Spleen (tissue), 11 donors: ENCODE results near the gene PTPRZ1. TPM values are rescaled to one million over a fixed set of nuclear protein-coding genes. Genes with fewer than 3 reads are reported as not detected.

ENCODE experiments used
- DNase-seq: peaks from one replicate; pipeline ENCODE4 v3.0.0-alpha.2; 2020
- H3K27ac ChIP-seq, 8 donors: fragments of 200-600 bp; sonication (generic) in 7 of 8; 1 replicate in 4 of 8; 2 replicates in 4 of 8; pipeline versions ENCODE4 v1.5.0 to v1.8.0; 2016 to 2021; ENCODE audit warnings: inconsistent platforms in 4 of 8, mild to moderate bottlenecking in 4 of 8, moderate library complexity in 1 of 8
- H3K27me3 ChIP-seq, 7 donors: fragments of 200-600 bp; sonication (generic) in 6 of 7; replicated peaks in 1 of 7; 1 replicate in 4 of 7; 2 replicates in 3 of 7; pipeline versions ENCODE4 v1.5.0 to v1.8.0; 2016 to 2021; ENCODE audit warnings: inconsistent platforms in 3 of 7, mild to moderate bottlenecking in 1 of 7
- H3K36me3 ChIP-seq, 6 donors: fragments of 200-600 bp; sonication (generic) in 5 of 6; 1 replicate in 4 of 6; 2 replicates in 2 of 6; pipeline versions ENCODE4 v1.5.0 to v1.8.0; 2016 to 2021; ENCODE audit warnings: inconsistent platforms in 2 of 6
- H3K4me1 ChIP-seq, 6 donors: fragments of 200-600 bp; sonication (generic) in 5 of 6; 1 replicate in 3 of 6; 2 replicates in 3 of 6; pipeline versions ENCODE4 v1.5.0 to v1.8.0; 2016 to 2021; ENCODE audit warnings: inconsistent platforms in 3 of 6
- H3K4me3 ChIP-seq, 8 donors: fragments of 200-600 bp; sonication (generic) in 7 of 8; 1 replicate in 4 of 8; 2 replicates in 4 of 8; pipeline versions ENCODE4 v1.5.0 to v1.8.0; 2016 to 2021; ENCODE audit warnings: inconsistent platforms in 4 of 8, mild to moderate bottlenecking in 4 of 8, moderate library complexity in 2 of 8
- H3K9me3 ChIP-seq, 8 donors: fragments of 200-600 bp; sonication (generic) in 7 of 8; 1 replicate in 4 of 8; 2 replicates in 4 of 8; pipeline versions ENCODE4 v1.5.0 to v1.8.0; 2016 to 2021; ENCODE audit warnings: inconsistent platforms in 4 of 8
- CTCF ChIP-seq, 11 experiments: fragments of 200-600 bp in 7 of 11; fragments of 450-650 bp in 4 of 11; sonication (generic) in 4 of 11; IDR thresholded peaks in 8 of 11; conservative IDR thresholded peaks in 3 of 11; 1 replicate in 7 of 11; 2 replicates in 4 of 11; pipeline versions ENCODE4 v1.4.0 to v1.8.0; 2016 to 2021; ENCODE audit warnings: antibody characterized with exemption in 11 of 11, inconsistent platforms in 4 of 11, mild to moderate bottlenecking in 1 of 11
- POLR2A ChIP-seq, 3 donors: fragments of 450-650 bp; IDR thresholded peaks; one replicate each; pipeline ENCODE4 v1.5.1; 2017; ENCODE audit warnings: antibody characterized with exemption in 3 of 3, mild to moderate bottlenecking in 1 of 3
- POLR2AphosphoS5 ChIP-seq, 3 donors: sonication (generic); formaldehyde crosslinking; IDR thresholded peaks; one replicate each; pipeline ENCODE4 v1.5.1; 2017; ENCODE audit warnings: antibody characterized with exemption in 3 of 3
- WGBS, 5 donors: extraction: QIAGEN DNeasy Blood & Tissue Kit in 3 of 5; methylation state at CpG; one replicate each; pipeline versions ENCODE4 v1.1.5 to v1.1.7; 2013 to 2018; 5-methylcytosine and 5-hydroxymethylcytosine counted together
- intact Hi-C: fragments of 100-400 bp; cut with DNase I; formaldehyde crosslinking; loops from one replicate; pipeline ENCODE4 v1.15.0; 2023; ENCODE audit warnings: low total_unique reads
- polyA plus RNA-seq, 3 donors: library from polyadenylated mRNA; stranded (reverse); fragments of 200-250 nt; gene quantifications; one replicate each; pipeline ENCODE4 v1.2.1, GENCODE V29; 2013
- total RNA-seq, 7 donors: library from RNA; depleted of rRNA in 3 of 7; stranded (reverse); fragments of >200 nt in 3 of 7; fragmentation: NEBNext Ultra II Directional in 4 of 7; extraction: Animal tissue kit (Norgen Biotek cat#: 25700) in 4 of 7; gene quantifications; one replicate each; pipeline versions ENCODE4 v1.1.0 to v1.2.1, GENCODE V29; 2016 to 2021
- donor health status: healthy with polysubstance abuse.
- donor health status: DM: no; HTN: no; CAD: no; lungs with moderate emphysema.
- donor health status: DM: no; HTN: no; CAD: no.
- donor health status: Bipolar disorder and iron deficiency.
- donor health status: healthy.
- donor health status: DM: no; HTN: no; CAD: no.
- donor health status: DM: yes; HTN: yes; CAD: no.

The PTPRZ1 gene
- total and polyA plus RNA-seq, 10 donors, result 0.87 to 5.9 (median 1.4) TPM

- no peak overlapping the region for H3K27ac ChIP-seq
- no peak for DNase-seq
- no peaks in the 10 kb centered on the region for H3K36me3 ChIP-seq
- intact Hi-C loops, result no loop called here
- 60 to 79% (median 73%) methylated on average over 3 of the region's 3 CpGs for WGBS, 5 donors
- H3K27me3 ChIP-seq, result no peaks in the 10 kb centered on the region
- H3K4me3 ChIP-seq, result no peak overlapping the region
- no peaks in the 10 kb centered on the region for H3K4me1 ChIP-seq
- no peaks in the 10 kb centered on the region for H3K9me3 ChIP-seq
- TF ChIP-seq POLR2AphosphoS5 (IDR thresholded peaks at IDR 0.05) (no peak), POLR2A (IDR thresholded peaks at IDR 0.05) (no peak), CTCF (IDR thresholded peaks at IDR 0.05 in 8 of 11, conservative IDR thresholded peaks at IDR 0.05 in 3 of 11) (no peak)
Measured at GRCh38 chr7:122038904-122039303, 165.9 kb downstream of the PTPRZ1 start.

- H3K36me3 ChIP-seq, result no peaks in the 10 kb centered on the region
- H3K4me3 ChIP-seq, result no peak overlapping the region
- H3K9me3 ChIP-seq, result no peaks in the 10 kb centered on the region
- DNase-seq, result no peak
- no peak overlapping the region for H3K27ac ChIP-seq
- no peaks in the 10 kb centered on the region for H3K4me1 ChIP-seq
- H3K27me3 ChIP-seq, result no peaks in the 10 kb centered on the region
- WGBS, 5 donors, result 79 to 96% (median 88%) methylated on average over 3 of the region's 3 CpGs
- intact Hi-C loops, result no loop called here
- TF ChIP-seq POLR2AphosphoS5 (IDR thresholded peaks at IDR 0.05), result no peak
Measured at GRCh38 chr7:122040147-122040546, 167.2 kb downstream of the PTPRZ1 start.

GRCh38 chr7:122046402-122046801, 173.4 kb downstream of the PTPRZ1 start:
- Histone ChIP-seq H3K27ac (no peak overlapping the region), H3K9me3 (no peaks in the 10 kb centered on the region), H3K4me1 (no peaks in the 10 kb centered on the region), H3K36me3 (no peaks in the 10 kb centered on the region), H3K4me3 (no peak overlapping the region), H3K27me3 (no peaks in the 10 kb centered on the region)
- TF ChIP-seq CTCF (IDR thresholded peaks at IDR 0.05 in 8 of 11, conservative IDR thresholded peaks at IDR 0.05 in 3 of 11) (no peak), POLR2AphosphoS5 (IDR thresholded peaks at IDR 0.05) (no peak), POLR2A (IDR thresholded peaks at IDR 0.05) (no peak)
- no peak for DNase-seq
- 74 to 91% (median 84%) methylated on average over 3 of the region's 3 CpGs for WGBS, 5 donors
- intact Hi-C loops, result no loop called here

GRCh38 chr7:122054393-122054792, 181.4 kb downstream of the PTPRZ1 start:
- intact Hi-C loops, result no loop called here
- H3K27me3 ChIP-seq, result no peaks in the 10 kb centered on the region
- DNase-seq, result no peak
- H3K9me3 ChIP-seq, result no peaks in the 10 kb centered on the region
- TF ChIP-seq CTCF (IDR thresholded peaks at IDR 0.05 in 8 of 11, conservative IDR thresholded peaks at IDR 0.05 in 3 of 11) (no peak), POLR2A (IDR thresholded peaks at IDR 0.05) (no peak), POLR2AphosphoS5 (IDR thresholded peaks at IDR 0.05) (no peak)
- H3K27ac ChIP-seq, result no peak overlapping the region
- no peaks in the 10 kb centered on the region for H3K4me1 ChIP-seq
- no peaks in the 10 kb centered on the region for H3K36me3 ChIP-seq
- WGBS, 5 donors, result 79 to 95% (median 91%) methylated on average over 1 of the region's 1 CpG
- no peak overlapping the region for H3K4me3 ChIP-seq

- 53 to 82% (median 60%) methylated on average over 1 of the region's 1 CpG for WGBS, 5 donors
- no peak for TF ChIP-seq POLR2AphosphoS5 (IDR thresholded peaks at IDR 0.05)
- no peak for TF ChIP-seq POLR2A (IDR thresholded peaks at IDR 0.05)
- TF ChIP-seq CTCF (IDR thresholded peaks at IDR 0.05 in 8 of 11, conservative IDR thresholded peaks at IDR 0.05 in 3 of 11), result no peak
- no peak for DNase-seq
- Histone ChIP-seq H3K36me3 (no peaks in the 10 kb centered on the region), H3K4me3 (no peak overlapping the region), H3K9me3 (no peaks in the 10 kb centered on the region), H3K4me1 (no peaks in the 10 kb centered on the region), H3K27ac (no peak overlapping the region), H3K27me3 (no peaks in the 10 kb centered on the region)
- intact Hi-C loops, result no loop called here
Measured at GRCh38 chr7:122055073-122055472, 182.1 kb downstream of the PTPRZ1 start.
